ENCODE data around the gene SSNA1.

Gene SSNA1

GRCh38 chr9:137213160-137214060 lies 24.9 kb downstream of the SSNA1 start:
- H3K27me3 ChIP-seq (ENCODE audit: insufficient read depth, insufficient read length), result no peaks in the 10 kb centered on the region
- H3K9me3 ChIP-seq (ENCODE audit: insufficient read depth, low read length), result no peaks in the 10 kb centered on the region
- no peak overlapping the region for H3K4me3 ChIP-seq (ENCODE audit: insufficient read length, low read depth)
- no peak overlapping the region for H3K9ac ChIP-seq (ENCODE audit: insufficient read length, low read depth)
- no peak for DNase-seq (ENCODE audit: low read depth, low spot score)
- peaks cover 9% of the 10 kb centered on the region for H3K4me1 ChIP-seq (ENCODE audit: insufficient read depth, insufficient read length)
- H3K36me3 ChIP-seq (ENCODE audit: insufficient read depth, insufficient read length, low read length), result peaks cover 97% of the 10 kb centered on the region
- TF ChIP-seq SUZ12 (IDR thresholded peaks at IDR 0.05; ENCODE audit: extremely low read depth, insufficient read depth, insufficient read length) (no peak), ZNF274 (IDR thresholded peaks at IDR 0.05; ENCODE audit: low read depth, low read length) (no peak), YY1 (IDR thresholded peaks at IDR 0.05; ENCODE audit: insufficient read depth, insufficient read length) (no peak)

- H3K9me3 ChIP-seq (ENCODE audit: insufficient read depth, low read length), result no peaks in the 10 kb centered on the region
- no peaks in the 10 kb centered on the region for H3K27me3 ChIP-seq (ENCODE audit: insufficient read depth, insufficient read length)
- no peak overlapping the region for H3K4me3 ChIP-seq (ENCODE audit: insufficient read length, low read depth)
- DNase-seq (ENCODE audit: low read depth, low spot score), result no peak
- no peak overlapping the region for H3K9ac ChIP-seq (ENCODE audit: insufficient read length, low read depth)
- H3K4me1 ChIP-seq (ENCODE audit: insufficient read depth, insufficient read length), result peaks cover 18% of the 10 kb centered on the region
- peaks cover 94% of the 10 kb centered on the region for H3K36me3 ChIP-seq (ENCODE audit: insufficient read depth, insufficient read length, low read length)
- no peak for TF ChIP-seq ZNF274 (IDR thresholded peaks at IDR 0.05; ENCODE audit: low read depth, low read length)
- no peak for TF ChIP-seq YY1 (IDR thresholded peaks at IDR 0.05; ENCODE audit: insufficient read depth, insufficient read length)
- TF ChIP-seq SUZ12 (IDR thresholded peaks at IDR 0.05; ENCODE audit: extremely low read depth, insufficient read depth, insufficient read length), result no peak
These were observed 26.1 kb downstream of the SSNA1 start for GRCh38 chr9:137214620-137215019.

- H3K9ac ChIP-seq (ENCODE audit: insufficient read length, low read depth), result no peak overlapping the region
- TF ChIP-seq SUZ12 (IDR thresholded peaks at IDR 0.05; ENCODE audit: extremely low read depth, insufficient read depth, insufficient read length), result no peak
- H3K9me3 ChIP-seq (ENCODE audit: insufficient read depth, low read length), result no peaks in the 10 kb centered on the region
- H3K36me3 ChIP-seq (ENCODE audit: insufficient read depth, insufficient read length, low read length), result peaks cover 89% of the 10 kb centered on the region
- DNase-seq (ENCODE audit: low read depth, low spot score), result no peak
- H3K4me3 ChIP-seq (ENCODE audit: insufficient read length, low read depth), result no peak overlapping the region
- no peaks in the 10 kb centered on the region for H3K27me3 ChIP-seq (ENCODE audit: insufficient read depth, insufficient read length)
- H3K4me1 ChIP-seq (ENCODE audit: insufficient read depth, insufficient read length), result peaks cover 19% of the 10 kb centered on the region
These were observed 26.9 kb downstream of the SSNA1 start for GRCh38 chr9:137215196-137215986.

GRCh38 chr9:137216188-137216965 lies 27.9 kb downstream of the SSNA1 start:
- H3K9me3 ChIP-seq (ENCODE audit: insufficient read depth, low read length), result no peaks in the 10 kb centered on the region
- TF ChIP-seq ZNF274 (IDR thresholded peaks at IDR 0.05; ENCODE audit: low read depth, low read length), result no peak
- no peak for TF ChIP-seq YY1 (IDR thresholded peaks at IDR 0.05; ENCODE audit: insufficient read depth, insufficient read length)
- TF ChIP-seq SUZ12 (IDR thresholded peaks at IDR 0.05; ENCODE audit: extremely low read depth, insufficient read depth, insufficient read length), result no peak
- H3K36me3 ChIP-seq (ENCODE audit: insufficient read depth, insufficient read length, low read length), result peaks cover 82% of the 10 kb centered on the region
- H3K27me3 ChIP-seq (ENCODE audit: insufficient read depth, insufficient read length), result no peaks in the 10 kb centered on the region
- DNase-seq (ENCODE audit: low read depth, low spot score), result no peak
- H3K9ac ChIP-seq (ENCODE audit: insufficient read length, low read depth), result no peak overlapping the region
- no peak overlapping the region for H3K4me3 ChIP-seq (ENCODE audit: insufficient read length, low read depth)
- peaks cover 21% of the 10 kb centered on the region for H3K4me1 ChIP-seq (ENCODE audit: insufficient read depth, insufficient read length)

- peak overlapping the region; percentile 21 for H3K9ac ChIP-seq (ENCODE audit: insufficient read length, low read depth)
- H3K36me3 ChIP-seq (ENCODE audit: insufficient read depth, insufficient read length, low read length), result peaks cover 71% of the 10 kb centered on the region
- peaks cover 7% of the 10 kb centered on the region for H3K27me3 ChIP-seq (ENCODE audit: insufficient read depth, insufficient read length)
- H3K4me1 ChIP-seq (ENCODE audit: insufficient read depth, insufficient read length), result peaks cover 17% of the 10 kb centered on the region
- TF ChIP-seq YY1 (IDR thresholded peaks at IDR 0.05; ENCODE audit: insufficient read depth, insufficient read length) (no peak), SUZ12 (IDR thresholded peaks at IDR 0.05; ENCODE audit: extremely low read depth, insufficient read depth, insufficient read length) (no peak), ZNF274 (IDR thresholded peaks at IDR 0.05; ENCODE audit: low read depth, low read length) (no peak)
- no peak for DNase-seq (ENCODE audit: low read depth, low spot score)
- no peak overlapping the region for H3K4me3 ChIP-seq (ENCODE audit: insufficient read length, low read depth)
- no peaks in the 10 kb centered on the region for H3K9me3 ChIP-seq (ENCODE audit: insufficient read depth, low read length)
These were observed 29.1 kb downstream of the SSNA1 start for GRCh38 chr9:137217276-137218211.

GRCh38 chr9:137218212-137218753 lies 29.8 kb downstream of the SSNA1 start:
- H3K4me1 ChIP-seq (ENCODE audit: insufficient read depth, insufficient read length), result peaks cover 21% of the 10 kb centered on the region
- no peak overlapping the region for H3K4me3 ChIP-seq (ENCODE audit: insufficient read length, low read depth)
- H3K27me3 ChIP-seq (ENCODE audit: insufficient read depth, insufficient read length), result peaks cover 13% of the 10 kb centered on the region
- no peak for DNase-seq (ENCODE audit: low read depth, low spot score)
- no peaks in the 10 kb centered on the region for H3K9me3 ChIP-seq (ENCODE audit: insufficient read depth, low read length)
- H3K36me3 ChIP-seq (ENCODE audit: insufficient read depth, insufficient read length, low read length), result peaks cover 63% of the 10 kb centered on the region
- TF ChIP-seq SUZ12 (IDR thresholded peaks at IDR 0.05; ENCODE audit: extremely low read depth, insufficient read depth, insufficient read length), result no peak
- TF ChIP-seq ZNF274 (IDR thresholded peaks at IDR 0.05; ENCODE audit: low read depth, low read length), result no peak
- no peak for TF ChIP-seq YY1 (IDR thresholded peaks at IDR 0.05; ENCODE audit: insufficient read depth, insufficient read length)
- H3K9ac ChIP-seq (ENCODE audit: insufficient read length, low read depth), result no peak overlapping the region
